ENCODE data around the gene STK32C.

DNA sequence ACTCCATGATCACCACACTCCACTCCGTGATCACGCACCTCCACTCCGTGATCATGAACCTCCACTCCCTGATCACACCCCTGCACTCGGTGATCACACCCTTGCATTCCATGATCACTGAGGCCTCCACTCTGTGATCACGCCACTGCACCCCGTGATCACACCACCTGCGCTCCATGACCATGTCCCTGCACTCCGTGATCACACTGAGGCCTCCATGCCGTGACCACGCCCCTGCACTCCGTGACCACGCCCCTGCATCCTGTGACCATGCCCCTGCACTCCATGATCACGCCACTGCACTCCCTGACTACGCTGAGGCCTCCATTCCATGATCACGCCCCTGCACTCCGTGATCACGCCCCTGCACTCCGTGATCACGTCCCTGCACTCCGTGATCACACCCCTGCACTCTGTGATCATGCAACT is 27.1 kb downstream of the STK32C start:
- TF ChIP-seq JUND (IDR thresholded peaks at IDR 0.05; ENCODE audit: low read depth, low read length) (no peak), SREBF2 (IDR thresholded peaks at IDR 0.05; ENCODE audit: low read length) (no peak), SP1 (IDR thresholded peaks at IDR 0.05; ENCODE audit: low read depth, low read length) (no peak), PAX8 (IDR thresholded peaks at IDR 0.05) (no peak), ZSCAN29 (IDR thresholded peaks at IDR 0.05) (no peak), CREM (IDR thresholded peaks at IDR 0.05; ENCODE audit: low read depth) (no peak), CHD2 (IDR thresholded peaks at IDR 0.05; ENCODE audit: borderline replicate concordance, low read depth, low read length) (no peak), POLR2A (IDR thresholded peaks at IDR 0.05; ENCODE audit: low read depth, low read length) (no peak), EZH2 (IDR thresholded peaks at IDR 0.05; ENCODE audit: borderline replicate concordance, control insufficient read depth, low read depth, low read length) (no peak), SREBF1 (IDR thresholded peaks at IDR 0.05; ENCODE audit: low read length) (no peak), SUZ12 (IDR thresholded peaks at IDR 0.05; ENCODE audit: unreplicated experiment) (no peak)
- TF ChIP-seq, protein P1, sequence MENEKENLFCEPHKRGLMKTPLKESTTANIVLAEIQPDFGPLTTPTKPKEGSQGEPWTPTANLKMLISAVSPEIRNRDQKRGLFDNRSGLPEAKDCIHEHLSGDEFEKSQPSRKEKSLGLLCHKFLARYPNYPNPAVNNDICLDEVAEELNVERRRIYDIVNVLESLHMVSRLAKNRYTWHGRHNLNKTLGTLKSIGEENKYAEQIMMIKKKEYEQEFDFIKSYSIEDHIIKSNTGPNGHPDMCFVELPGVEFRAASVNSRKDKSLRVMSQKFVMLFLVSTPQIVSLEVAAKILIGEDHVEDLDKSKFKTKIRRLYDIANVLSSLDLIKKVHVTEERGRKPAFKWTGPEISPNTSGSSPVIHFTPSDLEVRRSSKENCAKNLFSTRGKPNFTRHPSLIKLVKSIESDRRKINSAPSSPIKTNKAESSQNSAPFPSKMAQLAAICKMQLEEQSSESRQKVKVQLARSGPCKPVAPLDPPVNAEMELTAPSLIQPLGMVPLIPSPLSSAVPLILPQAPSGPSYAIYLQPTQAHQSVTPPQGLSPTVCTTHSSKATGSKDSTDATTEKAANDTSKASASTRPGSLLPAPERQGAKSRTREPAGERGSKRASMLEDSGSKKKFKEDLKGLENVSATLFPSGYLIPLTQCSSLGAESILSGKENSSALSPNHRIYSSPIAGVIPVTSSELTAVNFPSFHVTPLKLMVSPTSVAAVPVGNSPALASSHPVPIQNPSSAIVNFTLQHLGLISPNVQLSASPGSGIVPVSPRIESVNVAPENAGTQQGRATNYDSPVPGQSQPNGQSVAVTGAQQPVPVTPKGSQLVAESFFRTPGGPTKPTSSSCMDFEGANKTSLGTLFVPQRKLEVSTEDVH (IDR thresholded peaks at IDR 0.05; ENCODE audit: low read depth, partially characterized antibody): no peak
- TF ChIP-seq, protein P2, sequence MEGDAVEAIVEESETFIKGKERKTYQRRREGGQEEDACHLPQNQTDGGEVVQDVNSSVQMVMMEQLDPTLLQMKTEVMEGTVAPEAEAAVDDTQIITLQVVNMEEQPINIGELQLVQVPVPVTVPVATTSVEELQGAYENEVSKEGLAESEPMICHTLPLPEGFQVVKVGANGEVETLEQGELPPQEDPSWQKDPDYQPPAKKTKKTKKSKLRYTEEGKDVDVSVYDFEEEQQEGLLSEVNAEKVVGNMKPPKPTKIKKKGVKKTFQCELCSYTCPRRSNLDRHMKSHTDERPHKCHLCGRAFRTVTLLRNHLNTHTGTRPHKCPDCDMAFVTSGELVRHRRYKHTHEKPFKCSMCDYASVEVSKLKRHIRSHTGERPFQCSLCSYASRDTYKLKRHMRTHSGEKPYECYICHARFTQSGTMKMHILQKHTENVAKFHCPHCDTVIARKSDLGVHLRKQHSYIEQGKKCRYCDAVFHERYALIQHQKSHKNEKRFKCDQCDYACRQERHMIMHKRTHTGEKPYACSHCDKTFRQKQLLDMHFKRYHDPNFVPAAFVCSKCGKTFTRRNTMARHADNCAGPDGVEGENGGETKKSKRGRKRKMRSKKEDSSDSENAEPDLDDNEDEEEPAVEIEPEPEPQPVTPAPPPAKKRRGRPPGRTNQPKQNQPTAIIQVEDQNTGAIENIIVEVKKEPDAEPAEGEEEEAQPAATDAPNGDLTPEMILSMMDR (IDR thresholded peaks at IDR 0.05 in 2 of 3, conservative IDR thresholded peaks at IDR 0.05 in 1 of 3; ENCODE audit: control insufficient read depth in 2 of 3, extremely low read depth in 1 of 3, insufficient read depth in 1 of 3, low read depth in 3 of 3, low read length in 3 of 3): no peak

All from GM12878 (cell line).